ENCODE measurements around the gene SS18L1. TPM values are rescaled to one million over a fixed set of nuclear protein-coding genes. Genes with fewer than 3 reads are reported as not detected.

Gene SS18L1
- total RNA-seq, 1 experiment from 2014 or later: 34.1 TPM

- Mint-ChIP-seq H3K4me3 (peak within 1 kb of the TSS; percentile 90), H3K36me3 (peaks cover 4% of the 10 kb centered on the region), H3K27me3 (ENCODE audit: low read depth) (no peaks in the 10 kb centered on the region; the same call in 1 of the 2 replicates), H3K4me1 (peaks cover 16% of the 10 kb centered on the region), H3K9me3 (no peaks in the 10 kb centered on the region), H3K27ac (peak within 1 kb of the TSS; percentile 92)
- ChIA-PET CTCF (no interaction called here), POLR2A (no interaction called here)
- ATAC-seq (peak; percentile 96), DNase-seq (ENCODE audit: low spot score) (peak; percentile 93)
- peak; percentile 76; the same call in 1 of the 2 replicates for TF ChIP-seq KAT7 (CRISPR knock-in tag; IDR thresholded peaks at IDR 0.05; ENCODE audit: borderline replicate concordance)
- peak; percentile 80; the same call in 1 of the 2 replicates for TF ChIP-seq SP1 (CRISPR knock-in tag; conservative IDR thresholded peaks at IDR 0.05)
- no peak for TF ChIP-seq JUN (CRISPR knock-in tag; IDR thresholded peaks at IDR 0.05)
- TF ChIP-seq AFF4 (CRISPR knock-in tag; IDR thresholded peaks at IDR 0.05; ENCODE audit: borderline replicate concordance): 0 out of 2 replicates have a peak, but pooled peaks have one; percentile 43
- no peak for TF ChIP-seq USF1 (CRISPR knock-in tag; IDR thresholded peaks at IDR 0.05)
- TF ChIP-seq ZNF317 (CRISPR knock-in tag; IDR thresholded peaks at IDR 0.05; ENCODE audit: borderline replicate concordance, low read depth): no peak
- peak; percentile 98 for TF ChIP-seq CREM (CRISPR knock-in tag; IDR thresholded peaks at IDR 0.05)
- peak; percentile 92; the same call in 1 of the 2 replicates for TF ChIP-seq STAT6 (CRISPR knock-in tag; conservative IDR thresholded peaks at IDR 0.05; ENCODE audit: low read depth)
- TF ChIP-seq FOXJ3 (CRISPR knock-in tag; IDR thresholded peaks at IDR 0.05; ENCODE audit: borderline replicate concordance): peak; percentile 39; the same call in 1 of the 2 replicates
- peak; percentile 93; the same call in 1 of the 2 replicates for TF ChIP-seq ARID4B (CRISPR knock-in tag; IDR thresholded peaks at IDR 0.05; ENCODE audit: borderline replicate concordance)
- peak; percentile 77; the same call in 1 of the 2 replicates for TF ChIP-seq ESRRA (CRISPR knock-in tag; IDR thresholded peaks at IDR 0.05; ENCODE audit: borderline replicate concordance)
- peak; percentile 55; the same call in 1 of the 2 replicates for TF ChIP-seq ATF1 (CRISPR knock-in tag; IDR thresholded peaks at IDR 0.05)
- peak; percentile 95 for TF ChIP-seq CREB1 (CRISPR knock-in tag; IDR thresholded peaks at IDR 0.05)
- peak; percentile 97 for TF ChIP-seq CBFB (CRISPR knock-in tag; IDR thresholded peaks at IDR 0.05; ENCODE audit: low read depth)
- no peak for TF ChIP-seq ZNF121 (CRISPR knock-in tag; IDR thresholded peaks at IDR 0.05)
- no peak for TF ChIP-seq RORB (CRISPR knock-in tag; IDR thresholded peaks at IDR 0.05)
- TF ChIP-seq GABPB1 (CRISPR knock-in tag; IDR thresholded peaks at IDR 0.05): peak; percentile 89
- TF ChIP-seq ZNF396 (CRISPR knock-in tag; IDR thresholded peaks at IDR 0.05; ENCODE audit: borderline replicate concordance): no peak
- peak; percentile 85 for TF ChIP-seq MAX (CRISPR knock-in tag; IDR thresholded peaks at IDR 0.05)
- TF ChIP-seq SMAD3 (CRISPR knock-in tag; IDR thresholded peaks at IDR 0.05; ENCODE audit: borderline replicate concordance): no peak; the same call in 1 of the 2 replicates
- TF ChIP-seq ZNF416 (CRISPR knock-in tag; IDR thresholded peaks at IDR 0.05): peak; percentile 69; the same call in 1 of the 2 replicates
- no peak for TF ChIP-seq TEAD4 (CRISPR knock-in tag; IDR thresholded peaks at IDR 0.05)
- peak; percentile 88 for TF ChIP-seq TP53 (CRISPR knock-in tag; IDR thresholded peaks at IDR 0.05)
- TF ChIP-seq TEAD1 (CRISPR knock-in tag; IDR thresholded peaks at IDR 0.05): peak; percentile 38; the same call in 1 of the 2 replicates
- peak; percentile 59; the same call in 1 of the 2 replicates for TF ChIP-seq ETV6 (CRISPR knock-in tag; IDR thresholded peaks at IDR 0.05)
These were observed 39.2 kb downstream of the SS18L1 start, which contains the start of gene MTG2 for GRCh38 chr20:62182469-62183425. MTG2 (plus strand) TSS chr20:62183028; CDS start chr20:62193421, 10,393 bp downstream.

Data from WTC11 (cell line).